Peyer's patch (tissue), 4 donors: ENCODE measurements around the gene RAB3B.

Experiments used
- POLR2A ChIP-seq, 2 donors: fragments of 450-650 bp; IDR thresholded peaks; one replicate each; pipeline ENCODE4 v1.5.1; 2017; ENCODE audit warnings: antibody characterized with exemption in 2 of 2, mild to moderate bottlenecking in 2 of 2, moderate library complexity in 2 of 2
- TF ChIP-seq, protein P1 (sequence below), 6 experiments: fragments of 450-650 bp in 4 of 6; fragments of 200-600 bp in 2 of 6; sonication (generic) in 1 of 6; IDR thresholded peaks; one replicate each; pipeline ENCODE4 v1.5.1; 2017 to 2019; ENCODE audit warnings: antibody characterized with exemption in 6 of 6, mild to moderate bottlenecking in 3 of 6, moderate library complexity in 1 of 6

DNA sequence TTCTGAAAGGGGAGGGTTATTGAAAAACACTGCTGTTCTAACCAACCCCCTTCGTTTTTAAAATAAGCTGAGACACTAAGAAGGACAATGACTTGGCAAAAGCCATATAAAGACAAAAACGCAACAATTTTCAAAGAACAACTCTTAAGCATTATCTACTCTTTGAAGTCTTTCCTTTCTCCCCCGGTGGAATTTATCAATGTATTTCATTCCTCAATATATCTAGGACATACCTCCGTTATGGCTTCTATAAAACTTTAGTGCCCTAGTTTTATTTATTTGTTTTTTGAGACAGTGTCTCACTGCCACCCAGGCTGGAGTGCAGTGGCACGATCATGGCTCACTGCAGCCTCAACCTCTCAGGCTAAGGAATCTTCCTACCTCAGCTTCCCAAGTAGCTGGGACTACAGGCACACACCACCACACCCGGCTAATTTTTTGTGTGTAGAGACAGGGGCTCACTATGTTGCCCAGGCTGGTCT, 115.2 kb downstream of the RAB3B start:
- TF ChIP-seq, protein P1, sequence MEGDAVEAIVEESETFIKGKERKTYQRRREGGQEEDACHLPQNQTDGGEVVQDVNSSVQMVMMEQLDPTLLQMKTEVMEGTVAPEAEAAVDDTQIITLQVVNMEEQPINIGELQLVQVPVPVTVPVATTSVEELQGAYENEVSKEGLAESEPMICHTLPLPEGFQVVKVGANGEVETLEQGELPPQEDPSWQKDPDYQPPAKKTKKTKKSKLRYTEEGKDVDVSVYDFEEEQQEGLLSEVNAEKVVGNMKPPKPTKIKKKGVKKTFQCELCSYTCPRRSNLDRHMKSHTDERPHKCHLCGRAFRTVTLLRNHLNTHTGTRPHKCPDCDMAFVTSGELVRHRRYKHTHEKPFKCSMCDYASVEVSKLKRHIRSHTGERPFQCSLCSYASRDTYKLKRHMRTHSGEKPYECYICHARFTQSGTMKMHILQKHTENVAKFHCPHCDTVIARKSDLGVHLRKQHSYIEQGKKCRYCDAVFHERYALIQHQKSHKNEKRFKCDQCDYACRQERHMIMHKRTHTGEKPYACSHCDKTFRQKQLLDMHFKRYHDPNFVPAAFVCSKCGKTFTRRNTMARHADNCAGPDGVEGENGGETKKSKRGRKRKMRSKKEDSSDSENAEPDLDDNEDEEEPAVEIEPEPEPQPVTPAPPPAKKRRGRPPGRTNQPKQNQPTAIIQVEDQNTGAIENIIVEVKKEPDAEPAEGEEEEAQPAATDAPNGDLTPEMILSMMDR (IDR thresholded peaks at IDR 0.05) = no peak
- no peak for TF ChIP-seq POLR2A (IDR thresholded peaks at IDR 0.05)
